Endothelial cell of umbilical vein (primary cell): ENCODE data around the gene MACROD2. TPM values are rescaled to one million over a fixed set of nuclear protein-coding genes. Genes with fewer than 3 reads are reported as not detected.
A peak's percentile ranks its signal among the peaks of the same experiment; 100 is the strongest.

ENCODE experiments used
- BruUV-seq: library from RNA; stranded (reverse); fragments of 400-500 nt; replicated peaks from 2 replicates; lab custom pipeline; 2021; lab: Mats Ljungman, UMichigan
- CTCF ChIA-PET: fragments of 300-600, 350-600 bp; sonication (Branson Sonifier 250); formaldehyde crosslinking; loops from one replicate; lab custom pipeline; 2021; ENCODE audit warnings: antibody characterized with exemption, inconsistent platforms; lab: Charles Lee
- POLR2A ChIA-PET: fragments of 300-600, 350-600 bp; sonication (Branson Sonifier 250); formaldehyde crosslinking; loops from one replicate; lab custom pipeline; 2021; ENCODE audit warnings: antibody characterized with exemption, inconsistent platforms; lab: Charles Lee
- DNase-seq: peaks from one replicate; pipeline ENCODE4 v3.0.0-alpha.2; 2011; ENCODE audit warnings: low read depth, low spot score
- FAIRE-seq: peaks from 2 replicates; lab custom pipeline; 2011; peaks lifted over from hg19 to GRCh38; lab: Jason Lieb, UNC
- H2AFZ ChIP-seq: 2 replicates; pipeline ENCODE4 v1.6.0; 2012; ENCODE audit warnings: low read depth, low read length, control low read depth, inconsistent platforms
- H3K27ac ChIP-seq: 2 replicates; pipeline ENCODE4 v1.5.1; 2011; ENCODE audit warnings: low read depth, mild to moderate bottlenecking, control low read depth, low read length, moderate library complexity; ENCODE audit not compliant: insufficient read depth
- H3K27me3 ChIP-seq, 2 experiments: 2 replicates each; pipeline versions ENCODE4 v1.6.0 to v1.6.1; 2011; ENCODE audit warnings: low read length in 2 of 2, mixed read lengths in 1 of 2; ENCODE audit not compliant: control insufficient read depth in 2 of 2, insufficient read depth in 2 of 2
- H3K36me3 ChIP-seq, 2 experiments: 2 replicates in 1 of 2; 3 replicates in 1 of 2; pipeline ENCODE4 v1.5.1; 2011; ENCODE audit warnings: low read length in 2 of 2, mild to moderate bottlenecking in 1 of 2, moderate library complexity in 1 of 2; ENCODE audit not compliant: control insufficient read depth in 2 of 2, insufficient read depth in 2 of 2; ENCODE audit errors: extremely low read depth in 1 of 2
- H3K4me1 ChIP-seq: 3 replicates; pipeline ENCODE4 v1.5.1; 2011; ENCODE audit warnings: mild to moderate bottlenecking, low read length; ENCODE audit not compliant: control insufficient read depth, insufficient read depth; ENCODE audit errors: extremely low read depth
- H3K4me2 ChIP-seq: 2 replicates; pipeline ENCODE4 v1.6.1; 2011; ENCODE audit warnings: low read length, control low read depth, mixed read lengths; ENCODE audit not compliant: insufficient read depth
- H3K4me3 ChIP-seq, 3 experiments: fragments of 200-600 bp in 1 of 3; sonication (generic), shearing (Covaris generic) in 1 of 3; replicated peaks in 1 of 3; 2 replicates each; pipeline ENCODE4 v1.5.1; 2011 to 2016; ENCODE audit warnings: control low read depth in 3 of 3, low read length in 3 of 3, mild to moderate bottlenecking in 2 of 3, inconsistent platforms in 1 of 3, low read depth in 1 of 3, moderate library complexity in 1 of 3; ENCODE audit not compliant: insufficient read depth in 1 of 3
- H3K79me2 ChIP-seq: 2 replicates; pipeline ENCODE4 v1.6.0; 2012; ENCODE audit warnings: low read length, inconsistent platforms; ENCODE audit not compliant: control insufficient read depth, insufficient read depth
- H3K9ac ChIP-seq: replicated peaks from 2 replicates; pipeline ENCODE3; 2011; ENCODE audit warnings: low read length, control low read depth; ENCODE audit not compliant: insufficient read depth; ENCODE audit errors: extremely low read depth
- H3K9me1 ChIP-seq: replicated peaks from 3 replicates; pipeline ENCODE4 v1.6.0; 2011; ENCODE audit warnings: mild to moderate bottlenecking, low read length; ENCODE audit not compliant: control insufficient read depth, insufficient read depth; ENCODE audit errors: extremely low read depth
- H3K9me3 ChIP-seq: replicated peaks from 2 replicates; pipeline ENCODE4 v1.5.1; 2012; ENCODE audit warnings: low read length, inconsistent platforms; ENCODE audit not compliant: control insufficient read depth, insufficient read depth
- H4K20me1 ChIP-seq: replicated peaks from 2 replicates; pipeline ENCODE3; 2011; ENCODE audit warnings: mild to moderate bottlenecking, low read length; ENCODE audit not compliant: control insufficient read depth, insufficient read depth; ENCODE audit errors: extremely low read depth
- CTCF ChIP-seq, 2 donors: IDR thresholded peaks; 1 replicate in 1 of 2; 2 replicates in 1 of 2; pipeline ENCODE4 v1.5.1; 2011; ENCODE audit warnings: low read length in 2 of 2, mild to moderate bottlenecking in 2 of 2, moderate library complexity in 2 of 2, control low read depth in 1 of 2, inconsistent platforms in 1 of 2, low read depth in 1 of 2; ENCODE audit not compliant: insufficient read depth in 1 of 2; ENCODE audit errors: extremely low read depth in 1 of 2
- EZH2 ChIP-seq: IDR thresholded peaks from 2 replicates; pipeline ENCODE4 v1.6.1; 2012; ENCODE audit warnings: borderline replicate concordance, low read depth, mild to moderate bottlenecking, moderate library complexity, low read length, inconsistent platforms; ENCODE audit not compliant: severe bottlenecking
- FOS ChIP-seq: IDR thresholded peaks from 2 replicates; pipeline ENCODE4 v1.6.1; 2011; ENCODE audit warnings: mild to moderate bottlenecking, low read length, moderate library complexity, borderline replicate concordance; ENCODE audit not compliant: insufficient read depth
- GATA2 ChIP-seq: IDR thresholded peaks from 2 replicates; pipeline ENCODE4 v1.7.0; 2011; ENCODE audit warnings: low read depth, mild to moderate bottlenecking, moderate library complexity, mixed read lengths, low read length; ENCODE audit not compliant: insufficient read length, insufficient read depth
- JUN ChIP-seq: IDR thresholded peaks from 2 replicates; pipeline ENCODE4 v1.6.1; 2011; ENCODE audit warnings: borderline replicate concordance, low read depth; ENCODE audit not compliant: insufficient read length, insufficient read depth
- MAX ChIP-seq: IDR thresholded peaks from 2 replicates; pipeline ENCODE4 v1.6.1; 2011; ENCODE audit not compliant: insufficient read depth, insufficient read length
- MYC ChIP-seq: IDR thresholded peaks from one replicate; pipeline ENCODE4 v1.6.1; 2011; ENCODE audit warnings: mild to moderate bottlenecking, low read depth, low read length
- POLR2A ChIP-seq: IDR thresholded peaks from 2 replicates; pipeline ENCODE4 v1.6.1; 2012; ENCODE audit warnings: low read depth, mild to moderate bottlenecking, control low read depth, low read length
- POLR2AphosphoS5 ChIP-seq: IDR thresholded peaks from 2 replicates; pipeline ENCODE4 v1.6.1; 2012; ENCODE audit warnings: low read depth, mild to moderate bottlenecking, control low read depth, low read length, moderate library complexity; ENCODE audit not compliant: insufficient read depth
- dilution Hi-C: fragments of 300-500 bp; cut with MboI; formaldehyde crosslinking; loops from one replicate; pipeline ENCODE4 v1.15.0; 2019; ENCODE audit warnings: low sequenced_read_pairs; ENCODE audit not compliant: extremely low pct_ligation_motif_present
- intact Hi-C: fragments of 100-400 bp; cut with micrococcal nuclease; formaldehyde crosslinking; loops from one replicate; pipeline ENCODE4 v1.10.0; 2022
- polyA plus RNA-seq, 4 experiments: library from polyadenylated mRNA; depleted of rRNA in 3 of 4; stranded (reverse) in 3 of 4; unstranded in 1 of 4; fragments of >200 nt; gene quantifications; 2 replicates each; pipeline versions ENCODE4 v1.2.1 to v1.2.3, GENCODE V29; 2011 to 2012; ENCODE audit warnings: missing spikeins in 1 of 4
- total RNA-seq: library from RNA; stranded (reverse); gene quantifications from 2 replicates; pipeline ENCODE4 v1.2.3, GENCODE V29; 2021

Gene MACROD2
- total and polyA plus RNA-seq, 2 donors (not counting 3 experiments of a cell fraction or from before 2014, with no cell fraction given) = 0.11 to 0.73 TPM

- no peaks in the 10 kb centered on the region for H3K9me3 ChIP-seq
- peaks cover 2% of the 10 kb centered on the region in 2 experiments for H3K27me3 ChIP-seq
- no peak overlapping the region for H3K9ac ChIP-seq
- no peaks in the 10 kb centered on the region for H3K36me3 ChIP-seq
- peaks cover 5% of the 10 kb centered on the region for H3K4me1 ChIP-seq
- DNase-seq (peak; percentile 31), FAIRE-seq (peak; percentile 44)
- dilution Hi-C loops (no loop called here), intact Hi-C loops (loop anchor here (5.0 kb wide), 1 partner anchor 207 kb away; no protein-coding TSS in a partner anchor)
- CTCF ChIA-PET = interaction anchor here (1.6 kb wide), 1 partner anchor 10 kb away, joined by 4 read pairs; no protein-coding TSS in a partner anchor
- no peak overlapping the region for H3K4me2 ChIP-seq
- no peaks in the 10 kb centered on the region for H3K9me1 ChIP-seq
- POLR2A ChIA-PET = interaction anchor here (0.6 kb wide), 2 partner anchors 294 to 568 kb away, joined by 3 to 6 read pairs; no protein-coding TSS in a partner anchor
- no peak overlapping the region for H2AFZ ChIP-seq
- H3K4me3 ChIP-seq = no peak overlapping the region
- H3K79me2 ChIP-seq = no peaks in the 10 kb centered on the region
- H4K20me1 ChIP-seq = no peaks in the 10 kb centered on the region
- no peak for TF ChIP-seq POLR2AphosphoS5
- no peak for TF ChIP-seq MYC
- TF ChIP-seq MAX = no peak
- no peak for TF ChIP-seq CTCF (IDR thresholded peaks at IDR 0.05; ENCODE audit: extremely low read depth in 1 of 2, insufficient read depth in 1 of 2, low read depth in 1 of 2, low read length in 2 of 2)
- TF ChIP-seq FOS = peak; percentile 70
- peak; percentile 66 for TF ChIP-seq GATA2
- TF ChIP-seq JUN = peak; percentile 36
- no peak for TF ChIP-seq EZH2
- no peak for TF ChIP-seq POLR2A
- no peak overlapping the region for H3K27ac ChIP-seq
- BruUV-seq = no TSS peak
Measured at GRCh38 chr20:14780508-14780907, 785.2 kb downstream of the MACROD2 start.
